ENCODE measurements around the gene SUN2.

Gene SUN2

GRCh38 chr22:38760477-38761201 lies 4.8 kb upstream of the SUN2 start:
- no peak for DNase-seq (ENCODE audit: low read depth)
- no peak overlapping the region for H3K4me3 ChIP-seq (ENCODE audit: low read depth, low read length)

GRCh38 chr22:38759005-38759404 lies 3.2 kb upstream of the SUN2 start:
- H3K4me3 ChIP-seq (ENCODE audit: low read depth, low read length) = no peak overlapping the region
- no peak for TF ChIP-seq CTCF (IDR thresholded peaks at IDR 0.05; ENCODE audit: low read depth, low read length, missing control alignments)
- DNase-seq (ENCODE audit: low read depth) = no peak

More at GRCh38 chr22:38760477-38761201, 4.8 kb upstream of the SUN2 start:
- no peak for TF ChIP-seq CTCF (IDR thresholded peaks at IDR 0.05; ENCODE audit: low read depth, low read length, missing control alignments)

- DNase-seq (ENCODE audit: low read depth) = no peak
- H3K4me3 ChIP-seq (ENCODE audit: low read depth, low read length) = no peak overlapping the region
Measured at GRCh38 chr22:38758276-38758945, 2.6 kb upstream of the SUN2 start.

GRCh38 chr22:38757464-38757757 lies 1.6 kb upstream of the SUN2 start:
- DNase-seq (ENCODE audit: low read depth) = no peak
- no peak for TF ChIP-seq CTCF (IDR thresholded peaks at IDR 0.05; ENCODE audit: low read depth, low read length, missing control alignments)
- H3K4me3 ChIP-seq (ENCODE audit: low read depth, low read length) = peak overlapping the region; percentile 86

More at GRCh38 chr22:38758276-38758945, 2.6 kb upstream of the SUN2 start:
- no peak for TF ChIP-seq CTCF (IDR thresholded peaks at IDR 0.05; ENCODE audit: low read depth, low read length, missing control alignments)

- peak overlapping the region; percentile 86 for H3K4me3 ChIP-seq (ENCODE audit: low read depth, low read length)
- TF ChIP-seq CTCF (IDR thresholded peaks at IDR 0.05; ENCODE audit: low read depth, low read length, missing control alignments) = no peak
Measured at GRCh38 chr22:38756711-38757463, 1.1 kb upstream of the SUN2 start.

GRCh38 chr22:38755155-38755910 lies 465 bp downstream of the SUN2 start:
- no peak for TF ChIP-seq CTCF (IDR thresholded peaks at IDR 0.05; ENCODE audit: low read depth, low read length, missing control alignments)
- DNase-seq (ENCODE audit: low read depth) = no peak
- peak overlapping the region; percentile 86 for H3K4me3 ChIP-seq (ENCODE audit: low read depth, low read length)

More at GRCh38 chr22:38756711-38757463, 1.1 kb upstream of the SUN2 start:
- DNase-seq (ENCODE audit: low read depth) = no peak
